ENCODE data around the gene PCDHGA12.

The PCDHGA12 gene

GRCh38 chr5:141441571-141442170, 11.4 kb downstream of the PCDHGA12 start:
- Histone ChIP-seq H3K9ac (ENCODE audit: low read depth in 1 of 2, low read length in 2 of 2) (no peak overlapping the region), H3K9me3 (ENCODE audit: control insufficient read depth in 2 of 2, low read length in 2 of 2) (peaks cover 10 to 16% of the 10 kb centered on the region in 2 donors), H3K4me3 (ENCODE audit: low read length in 2 of 2) (no peak overlapping the region), H3K27me3 (ENCODE audit: control insufficient read depth in 2 of 2, insufficient read depth in 2 of 2, low read length in 2 of 2) (no peaks in the 10 kb centered on the region), H3K36me3 (ENCODE audit: control insufficient read depth in 2 of 2, insufficient read depth in 2 of 2, low read length in 2 of 2) (no peaks in the 10 kb centered on the region), H3K4me1 (ENCODE audit: control insufficient read depth in 2 of 2, insufficient read depth in 2 of 2, low read length in 2 of 2) (no peaks in the 10 kb centered on the region), H3K27ac (ENCODE audit: low read depth in 2 of 2, low read length in 2 of 2) (no peak overlapping the region)

- H3K27ac ChIP-seq (ENCODE audit: low read depth in 2 of 2, low read length in 2 of 2): no peak overlapping the region
- no peak overlapping the region for H3K4me3 ChIP-seq (ENCODE audit: low read length in 2 of 2)
- no peaks in the 10 kb centered on the region for H3K36me3 ChIP-seq (ENCODE audit: control insufficient read depth in 2 of 2, insufficient read depth in 2 of 2, low read length in 2 of 2)
Observed at GRCh38 chr5:141465351-141465750, 35.0 kb downstream of the PCDHGA12 start.

GRCh38 chr5:141475625-141476131, 45.4 kb downstream of the PCDHGA12 start, which contains the start of gene PCDHGC3:
Gene PCDHGC3 (plus strand): TSS chr5:141475966. CDS start chr5:141476117, 151 bp downstream.
- Histone ChIP-seq H3K9ac (ENCODE audit: low read depth in 1 of 2, low read length in 2 of 2) (peak within 1 kb of the TSS; percentile 80 to 83), H3K4me1 (ENCODE audit: control insufficient read depth in 2 of 2, insufficient read depth in 2 of 2, low read length in 2 of 2) (peaks cover 23% of the 10 kb centered on the region in 2 donors), H3K36me3 (ENCODE audit: control insufficient read depth in 2 of 2, insufficient read depth in 2 of 2, low read length in 2 of 2) (no peaks in the 10 kb centered on the region)

More at GRCh38 chr5:141465351-141465750, 35.0 kb downstream of the PCDHGA12 start:
- Histone ChIP-seq H3K27me3 (ENCODE audit: control insufficient read depth in 2 of 2, insufficient read depth in 2 of 2, low read length in 2 of 2) (no peaks in the 10 kb centered on the region), H3K9ac (ENCODE audit: low read depth in 1 of 2, low read length in 2 of 2) (no peak overlapping the region), H3K9me3 (ENCODE audit: control insufficient read depth in 2 of 2, low read length in 2 of 2) (peaks cover 0 to 1% of the 10 kb centered on the region in 2 donors), H3K4me1 (ENCODE audit: control insufficient read depth in 2 of 2, insufficient read depth in 2 of 2, low read length in 2 of 2) (no peaks in the 10 kb centered on the region)

DNA sequence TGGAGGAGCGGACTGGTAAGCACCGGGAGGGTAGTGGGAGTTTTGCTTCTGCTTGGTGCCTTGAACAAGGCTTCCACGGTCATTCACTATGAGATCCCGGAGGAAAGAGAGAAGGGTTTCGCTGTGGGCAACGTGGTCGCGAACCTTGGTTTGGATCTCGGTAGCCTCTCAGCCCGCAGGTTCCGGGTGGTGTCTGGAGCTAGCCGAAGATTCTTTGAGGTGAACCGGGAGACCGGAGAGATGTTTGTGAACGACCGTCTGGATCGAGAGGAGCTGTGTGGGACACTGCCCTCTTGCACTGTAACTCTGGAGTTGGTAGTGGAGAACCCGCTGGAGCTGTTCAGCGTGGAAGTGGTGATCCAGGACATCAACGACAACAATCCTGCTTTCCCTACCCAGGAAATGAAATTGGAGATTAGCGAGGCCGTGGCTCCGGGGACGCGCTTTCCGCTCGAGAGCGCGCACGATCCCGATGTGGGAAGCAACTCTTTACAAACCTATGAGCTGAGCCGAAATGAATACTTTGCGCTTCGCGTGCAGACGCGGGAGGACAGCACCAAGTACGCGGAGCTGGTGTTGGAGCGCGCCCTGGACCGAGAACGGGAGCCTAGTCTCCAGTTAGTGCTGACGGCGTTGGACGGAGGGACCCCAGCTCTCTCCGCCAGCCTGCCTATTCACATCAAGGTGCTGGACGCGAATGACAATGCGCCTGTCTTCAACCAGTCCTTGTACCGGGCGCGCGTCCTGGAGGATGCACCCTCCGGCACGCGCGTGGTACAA, 46.0 kb downstream of the PCDHGA12 start:
- peaks cover 0 to 7% of the 10 kb centered on the region in 2 donors for H3K27me3 ChIP-seq (ENCODE audit: control insufficient read depth in 2 of 2, insufficient read depth in 2 of 2, low read length in 2 of 2)
- no peaks in the 10 kb centered on the region for H3K9me3 ChIP-seq (ENCODE audit: control insufficient read depth in 2 of 2, low read length in 2 of 2)
- H3K4me3 ChIP-seq (ENCODE audit: low read length in 2 of 2): peak overlapping the region; percentile 79 to 88
- H3K27ac ChIP-seq (ENCODE audit: low read depth in 2 of 2, low read length in 2 of 2): peak overlapping the region; percentile 73 to 76
- H3K4me1 ChIP-seq (ENCODE audit: control insufficient read depth in 2 of 2, insufficient read depth in 2 of 2, low read length in 2 of 2): peaks cover 23% of the 10 kb centered on the region in 2 donors
- peak overlapping the region; percentile 80 to 83 for H3K9ac ChIP-seq (ENCODE audit: low read depth in 1 of 2, low read length in 2 of 2)
- H3K36me3 ChIP-seq (ENCODE audit: control insufficient read depth in 2 of 2, insufficient read depth in 2 of 2, low read length in 2 of 2): no peaks in the 10 kb centered on the region

More at GRCh38 chr5:141475625-141476131, 45.4 kb downstream of the PCDHGA12 start, which contains the start of gene PCDHGC3:
- Histone ChIP-seq H3K27ac (ENCODE audit: low read depth in 2 of 2, low read length in 2 of 2) (peak within 1 kb of the TSS; percentile 73 to 76), H3K9me3 (ENCODE audit: control insufficient read depth in 2 of 2, low read length in 2 of 2) (no peaks in the 10 kb centered on the region), H3K4me3 (ENCODE audit: low read length in 2 of 2) (peak within 1 kb of the TSS; percentile 79 to 88), H3K27me3 (ENCODE audit: control insufficient read depth in 2 of 2, insufficient read depth in 2 of 2, low read length in 2 of 2) (peaks cover 0 to 7% of the 10 kb centered on the region in 2 donors)

DNA sequence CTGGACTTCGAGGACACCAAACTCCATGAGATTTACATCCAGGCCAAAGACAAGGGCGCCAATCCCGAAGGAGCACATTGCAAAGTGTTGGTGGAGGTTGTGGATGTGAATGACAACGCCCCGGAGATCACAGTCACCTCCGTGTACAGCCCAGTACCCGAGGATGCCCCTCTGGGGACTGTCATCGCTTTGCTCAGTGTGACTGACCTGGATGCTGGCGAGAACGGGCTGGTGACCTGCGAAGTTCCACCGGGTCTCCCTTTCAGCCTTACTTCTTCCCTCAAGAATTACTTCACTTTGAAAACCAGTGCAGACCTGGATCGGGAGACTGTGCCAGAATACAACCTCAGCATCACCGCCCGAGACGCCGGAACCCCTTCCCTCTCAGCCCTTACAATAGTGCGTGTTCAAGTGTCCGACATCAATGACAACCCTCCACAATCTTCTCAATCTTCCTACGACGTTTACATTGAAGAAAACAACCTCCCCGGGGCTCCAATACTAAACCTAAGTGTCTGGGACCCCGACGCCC, 46.8 kb downstream of the PCDHGA12 start:
- Histone ChIP-seq H3K4me1 (ENCODE audit: control insufficient read depth in 2 of 2, insufficient read depth in 2 of 2, low read length in 2 of 2) (peaks cover 23% of the 10 kb centered on the region in 2 donors), H3K36me3 (ENCODE audit: control insufficient read depth in 2 of 2, insufficient read depth in 2 of 2, low read length in 2 of 2) (no peaks in the 10 kb centered on the region), H3K9me3 (ENCODE audit: control insufficient read depth in 2 of 2, low read length in 2 of 2) (no peaks in the 10 kb centered on the region), H3K27me3 (ENCODE audit: control insufficient read depth in 2 of 2, insufficient read depth in 2 of 2, low read length in 2 of 2) (peaks cover 0 to 7% of the 10 kb centered on the region in 2 donors), H3K9ac (ENCODE audit: low read depth in 1 of 2, low read length in 2 of 2) (peak overlapping the region in 1 of 2 donors; percentile 83), H3K4me3 (ENCODE audit: low read length in 2 of 2) (peak overlapping the region; percentile 79 to 88), H3K27ac (ENCODE audit: low read depth in 2 of 2, low read length in 2 of 2) (no peak overlapping the region)

DNA sequence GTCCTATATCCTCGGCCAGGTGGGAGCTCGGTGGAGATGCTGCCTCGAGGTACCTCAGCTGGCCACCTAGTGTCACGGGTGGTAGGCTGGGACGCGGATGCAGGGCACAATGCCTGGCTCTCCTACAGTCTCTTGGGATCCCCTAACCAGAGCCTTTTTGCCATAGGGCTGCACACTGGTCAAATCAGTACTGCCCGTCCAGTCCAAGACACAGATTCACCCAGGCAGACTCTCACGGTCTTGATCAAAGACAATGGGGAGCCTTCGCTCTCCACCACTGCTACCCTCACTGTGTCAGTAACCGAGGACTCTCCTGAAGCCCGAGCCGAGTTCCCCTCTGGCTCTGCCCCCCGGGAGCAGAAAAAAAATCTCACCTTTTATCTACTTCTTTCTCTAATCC, 47.5 kb downstream of the PCDHGA12 start:
- Histone ChIP-seq H3K27me3 (ENCODE audit: control insufficient read depth in 2 of 2, insufficient read depth in 2 of 2, low read length in 2 of 2) (peaks cover 0 to 7% of the 10 kb centered on the region in 2 donors), H3K36me3 (ENCODE audit: control insufficient read depth in 2 of 2, insufficient read depth in 2 of 2, low read length in 2 of 2) (no peaks in the 10 kb centered on the region), H3K4me1 (ENCODE audit: control insufficient read depth in 2 of 2, insufficient read depth in 2 of 2, low read length in 2 of 2) (peaks cover 23% of the 10 kb centered on the region in 2 donors), H3K4me3 (ENCODE audit: low read length in 2 of 2) (peak overlapping the region; percentile 79 to 88), H3K9me3 (ENCODE audit: control insufficient read depth in 2 of 2, low read length in 2 of 2) (no peaks in the 10 kb centered on the region), H3K27ac (ENCODE audit: low read depth in 2 of 2, low read length in 2 of 2) (no peak overlapping the region), H3K9ac (ENCODE audit: low read depth in 1 of 2, low read length in 2 of 2) (peak overlapping the region in 1 of 2 donors; percentile 23)

DNA sequence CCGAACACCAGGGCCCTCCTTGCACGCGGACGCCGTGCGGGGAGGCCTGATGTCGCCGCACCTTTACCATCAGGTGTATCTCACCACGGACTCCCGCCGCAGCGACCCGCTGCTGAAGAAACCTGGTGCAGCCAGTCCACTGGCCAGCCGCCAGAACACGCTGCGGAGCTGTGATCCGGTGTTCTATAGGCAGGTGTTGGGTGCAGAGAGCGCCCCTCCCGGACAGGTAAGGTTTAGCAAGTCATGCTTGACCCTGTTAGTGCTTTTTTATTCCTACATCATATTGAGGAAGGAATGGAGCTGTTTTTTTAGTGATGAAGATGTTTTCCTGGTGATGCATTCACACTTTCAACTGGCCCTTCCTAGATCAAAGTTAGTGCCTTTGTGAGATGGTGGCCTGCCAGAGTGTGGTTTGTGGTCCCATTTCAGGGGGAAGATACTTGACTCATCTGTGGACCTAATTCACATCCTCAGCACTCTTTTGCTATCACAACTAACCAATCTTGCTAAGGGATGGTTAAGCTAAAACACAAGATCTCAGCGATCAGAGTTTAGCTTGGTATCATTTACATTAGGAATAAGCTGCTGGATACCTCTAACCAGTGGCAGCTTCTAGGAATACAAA, 48.1 kb downstream of the PCDHGA12 start:
- H3K4me1 ChIP-seq (ENCODE audit: control insufficient read depth in 2 of 2, insufficient read depth in 2 of 2, low read length in 2 of 2): peaks cover 23% of the 10 kb centered on the region in 2 donors
- no peak overlapping the region for H3K27ac ChIP-seq (ENCODE audit: low read depth in 2 of 2, low read length in 2 of 2)
- H3K9me3 ChIP-seq (ENCODE audit: control insufficient read depth in 2 of 2, low read length in 2 of 2): no peaks in the 10 kb centered on the region
- H3K36me3 ChIP-seq (ENCODE audit: control insufficient read depth in 2 of 2, insufficient read depth in 2 of 2, low read length in 2 of 2): no peaks in the 10 kb centered on the region
- peak overlapping the region; percentile 79 to 88 for H3K4me3 ChIP-seq (ENCODE audit: low read length in 2 of 2)
- peaks cover 0 to 7% of the 10 kb centered on the region in 2 donors for H3K27me3 ChIP-seq (ENCODE audit: control insufficient read depth in 2 of 2, insufficient read depth in 2 of 2, low read length in 2 of 2)
- H3K9ac ChIP-seq (ENCODE audit: low read depth in 1 of 2, low read length in 2 of 2): peak overlapping the region in 1 of 2 donors; percentile 23

- Histone ChIP-seq H3K4me1 (ENCODE audit: control insufficient read depth in 2 of 2, insufficient read depth in 2 of 2, low read length in 2 of 2) (peaks cover 23% of the 10 kb centered on the region in 2 donors), H3K4me3 (ENCODE audit: low read length in 2 of 2) (no peak overlapping the region)
Observed at GRCh38 chr5:141479776-141480175, 49.5 kb downstream of the PCDHGA12 start.

More at GRCh38 chr5:141479776-141480175, 49.5 kb downstream of the PCDHGA12 start:
- Histone ChIP-seq H3K27me3 (ENCODE audit: control insufficient read depth in 2 of 2, insufficient read depth in 2 of 2, low read length in 2 of 2) (peaks cover 0 to 7% of the 10 kb centered on the region in 2 donors), H3K27ac (ENCODE audit: low read depth in 2 of 2, low read length in 2 of 2) (no peak overlapping the region), H3K9me3 (ENCODE audit: control insufficient read depth in 2 of 2, low read length in 2 of 2) (no peaks in the 10 kb centered on the region), H3K36me3 (ENCODE audit: control insufficient read depth in 2 of 2, insufficient read depth in 2 of 2, low read length in 2 of 2) (no peaks in the 10 kb centered on the region), H3K9ac (ENCODE audit: low read depth in 1 of 2, low read length in 2 of 2) (no peak overlapping the region)

Measured in mucosa of rectum (tissue), 2 donors.